Transverse colon (tissue), 4 donors: Measurements from ENCODE around the gene KRTAP4-7. TPM values are rescaled to one million over a fixed set of nuclear protein-coding genes. Genes with fewer than 3 reads are reported as not detected.
"Not testable (repeated sequence)": the region's sequence is repeated elsewhere in the genome, so short reads cannot be mapped to it uniquely, and the experiment has no call there.

Source experiments
- DNase-seq: peaks from one replicate; pipeline ENCODE4 v3.0.0-alpha.2; 2019
- H3K27ac ChIP-seq, 4 donors: fragments of 200-600 bp; sonication (generic); 2 replicates each; pipeline ENCODE4 v1.5.1; 2016 to 2018; ENCODE audit warnings: inconsistent platforms in 4 of 4
- H3K27me3 ChIP-seq: fragments of 200-600 bp; sonication (generic); 2 replicates; pipeline ENCODE4 v1.5.1; 2017; ENCODE audit warnings: inconsistent platforms
- H3K36me3 ChIP-seq, 4 donors: fragments of 200-600 bp; sonication (generic); 2 replicates each; pipeline ENCODE4 v1.5.1; 2017 to 2019; ENCODE audit warnings: inconsistent platforms in 4 of 4
- H3K4me1 ChIP-seq, 4 donors: fragments of 200-600 bp; sonication (generic); 2 replicates each; pipeline ENCODE4 v1.5.1; 2017 to 2020; ENCODE audit warnings: inconsistent platforms in 4 of 4
- H3K4me3 ChIP-seq, 4 donors: fragments of 200-600 bp; sonication (generic); 1 replicate in 1 of 4; 2 replicates in 3 of 4; pipeline versions ENCODE4 v1.5.1 to v1.6.1; 2017 to 2019; ENCODE audit warnings: inconsistent platforms in 4 of 4
- H3K9me3 ChIP-seq, 2 donors: fragments of 200-600 bp; sonication (generic); 2 replicates each; pipeline ENCODE4 v1.5.1; 2017 to 2019; ENCODE audit warnings: inconsistent platforms in 2 of 2
- EP300 ChIP-seq: sonication (generic); formaldehyde crosslinking; IDR thresholded peaks from one replicate; pipeline ENCODE4 v1.6.1; 2017; ENCODE audit warnings: antibody characterized with exemption, low read depth
- POLR2A ChIP-seq: fragments of 450-650 bp; IDR thresholded peaks from one replicate; pipeline ENCODE4 v1.6.1; 2016; ENCODE audit warnings: antibody characterized with exemption, mild to moderate bottlenecking, moderate library complexity
- POLR2AphosphoS5 ChIP-seq, 3 donors: sonication (generic); formaldehyde crosslinking; IDR thresholded peaks; one replicate each; pipeline ENCODE4 v1.6.1; 2016; ENCODE audit warnings: antibody characterized with exemption in 3 of 3
- WGBS, 2 donors: methylation state at CpG; one replicate each; pipeline ENCODE4 v1.1.5; 2018; ENCODE audit warnings: low coverage in 1 of 2; 5-methylcytosine and 5-hydroxymethylcytosine counted together
- in situ Hi-C, 4 donors: fragments of 200-750 bp; cut with MboI; loops; one replicate each; pipeline versions ENCODE4 v1.15.0 to v1.15.1; 2017; ENCODE audit warnings: low sequenced_read_pairs in 3 of 4, low pct_ligation_motif_present in 1 of 4, low pct_unique_long_range_greater_than_20kb in 1 of 4
- intact Hi-C: fragments of 100-400 bp; cut with DNase I; formaldehyde crosslinking; loops from one replicate; pipeline ENCODE4 v1.15.1; 2023; ENCODE audit warnings: low total_unique reads
- total RNA-seq, 4 donors: library from RNA; depleted of rRNA; stranded (reverse); fragments of >200 nt; gene quantifications; one replicate each; pipeline ENCODE4 v1.1.0, GENCODE V29; 2016
- TF ChIP-seq, protein P1 (sequence below), 5 experiments: fragments of 200-600 bp in 3 of 5; fragments of 450-650 bp in 2 of 5; sonication (generic) in 3 of 5; IDR thresholded peaks; 1 replicate in 2 of 5; 2 replicates in 3 of 5; pipeline ENCODE4 v1.5.1; 2016 to 2017; ENCODE audit warnings: antibody characterized with exemption in 5 of 5, inconsistent platforms in 3 of 5, mild to moderate bottlenecking in 2 of 5, moderate library complexity in 1 of 5

KRTAP4-7 gene
- total RNA-seq, 4 donors from 2014 or later: not detected

- Histone ChIP-seq H3K9me3 (no peaks in the 10 kb centered on the region), H3K4me3 (no peak overlapping the region), H3K4me1 (no peaks in the 10 kb centered on the region), H3K27me3 (no peaks in the 10 kb centered on the region), H3K36me3 (no peaks in the 10 kb centered on the region), H3K27ac (no peak overlapping the region)
- in situ Hi-C loops: no loop called here
- TF ChIP-seq POLR2A: no peak
- no peak for TF ChIP-seq EP300
- no peak for TF ChIP-seq POLR2AphosphoS5 (IDR thresholded peaks at IDR 0.05)
- TF ChIP-seq, protein P1, sequence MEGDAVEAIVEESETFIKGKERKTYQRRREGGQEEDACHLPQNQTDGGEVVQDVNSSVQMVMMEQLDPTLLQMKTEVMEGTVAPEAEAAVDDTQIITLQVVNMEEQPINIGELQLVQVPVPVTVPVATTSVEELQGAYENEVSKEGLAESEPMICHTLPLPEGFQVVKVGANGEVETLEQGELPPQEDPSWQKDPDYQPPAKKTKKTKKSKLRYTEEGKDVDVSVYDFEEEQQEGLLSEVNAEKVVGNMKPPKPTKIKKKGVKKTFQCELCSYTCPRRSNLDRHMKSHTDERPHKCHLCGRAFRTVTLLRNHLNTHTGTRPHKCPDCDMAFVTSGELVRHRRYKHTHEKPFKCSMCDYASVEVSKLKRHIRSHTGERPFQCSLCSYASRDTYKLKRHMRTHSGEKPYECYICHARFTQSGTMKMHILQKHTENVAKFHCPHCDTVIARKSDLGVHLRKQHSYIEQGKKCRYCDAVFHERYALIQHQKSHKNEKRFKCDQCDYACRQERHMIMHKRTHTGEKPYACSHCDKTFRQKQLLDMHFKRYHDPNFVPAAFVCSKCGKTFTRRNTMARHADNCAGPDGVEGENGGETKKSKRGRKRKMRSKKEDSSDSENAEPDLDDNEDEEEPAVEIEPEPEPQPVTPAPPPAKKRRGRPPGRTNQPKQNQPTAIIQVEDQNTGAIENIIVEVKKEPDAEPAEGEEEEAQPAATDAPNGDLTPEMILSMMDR (IDR thresholded peaks at IDR 0.05): no peak
- no peak for DNase-seq
- WGBS, 2 donors: 81 to 82% methylated on average over 5 to 6 of the region's 6 CpGs
- intact Hi-C loops: no loop called here
These were observed 14.5 kb downstream of the KRTAP4-7 start for GRCh38 chr17:41098481-41098880.

DNA sequence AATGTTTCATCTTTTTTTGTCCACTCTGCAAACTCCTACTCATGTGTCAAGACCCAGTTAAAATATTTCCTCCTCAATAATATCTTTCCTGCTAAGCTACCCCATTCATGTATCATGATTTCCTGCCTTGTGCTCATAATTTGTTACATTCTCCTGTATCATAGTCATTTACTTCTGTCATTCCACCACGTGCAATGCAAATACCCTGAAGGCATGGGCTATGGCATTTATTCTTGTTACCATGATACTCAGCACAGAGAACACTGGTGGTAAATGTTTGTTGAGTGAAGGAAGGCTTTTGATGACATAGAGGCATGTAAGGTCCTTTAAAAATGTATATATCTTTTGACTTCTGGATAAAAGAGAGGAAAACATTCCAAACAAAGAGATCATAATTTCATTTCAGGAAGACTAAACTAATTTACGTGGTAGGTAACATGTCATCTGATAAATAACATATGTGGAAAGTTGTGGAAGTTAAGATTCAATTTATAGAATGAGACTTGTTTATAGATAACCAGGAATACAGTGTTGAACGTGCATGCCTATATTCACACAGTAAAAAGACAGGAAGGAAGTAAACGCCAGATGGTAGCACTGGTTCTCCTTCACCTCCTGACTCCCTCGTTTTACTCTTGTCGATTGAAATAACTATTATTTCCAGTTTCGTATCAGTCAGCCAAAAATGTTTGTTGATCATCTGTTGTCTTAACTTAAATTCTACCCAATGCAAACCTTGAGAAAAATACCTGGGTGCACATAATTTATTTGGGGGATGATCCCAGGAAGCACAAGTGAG lies 15.9 kb downstream of the KRTAP4-7 start:
- intact Hi-C loops, H3K4me1 ChIP-seq, in situ Hi-C loops, H3K27ac ChIP-seq, H3K36me3 ChIP-seq, DNase-seq, H3K9me3 ChIP-seq, H3K27me3 ChIP-seq, H3K4me3 ChIP-seq: not testable (repeated sequence)
- WGBS, 2 donors: 52 to 71% methylated on average over 7 of the region's 7 CpGs

DNA sequence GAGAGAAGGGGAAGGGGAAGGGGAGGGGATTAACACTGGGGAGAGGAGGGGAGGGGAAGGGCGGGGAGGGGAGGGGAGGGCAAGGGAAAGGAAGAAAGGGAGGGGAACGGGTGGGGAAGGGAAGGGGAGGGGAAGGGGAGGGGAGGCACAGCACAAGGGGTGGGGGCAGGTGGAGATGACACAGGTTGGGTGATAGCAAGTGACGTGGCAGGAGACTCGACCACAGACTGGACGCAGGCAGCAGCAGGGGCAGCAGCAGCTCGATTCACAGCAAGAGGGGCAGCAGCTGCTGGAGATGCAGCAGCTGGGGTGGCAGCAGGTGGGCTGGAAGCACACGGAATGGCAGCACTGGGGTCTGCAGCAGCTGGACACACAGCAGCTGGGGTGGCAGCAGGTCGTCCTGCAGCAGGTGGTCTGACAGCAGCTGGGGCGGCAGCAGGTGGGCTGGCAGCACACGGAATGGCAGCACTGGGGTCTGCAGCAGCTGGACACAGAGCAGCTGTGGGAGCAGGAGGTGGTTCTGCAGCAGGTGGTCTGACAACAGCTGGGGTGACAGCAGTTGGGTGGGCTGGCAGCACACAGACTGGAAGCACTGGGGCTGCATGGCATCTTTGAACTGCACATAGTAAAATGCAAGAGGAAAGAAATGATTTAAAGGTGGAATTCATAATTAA lies 17.8 kb downstream of the KRTAP4-7 start, which contains the start of gene KRTAP4-16:
KRTAP4-16 (minus strand) TSS at position 624 of the 674 bp plus-strand sequence; CDS start at position 624, 0 bp downstream.
- H3K9me3 ChIP-seq: no peaks in the 10 kb centered on the region
- intact Hi-C loops: no loop called here
- H3K27ac ChIP-seq: no peak within 1 kb of the TSS
- H3K27me3 ChIP-seq: no peaks in the 10 kb centered on the region
- no peak for DNase-seq
- H3K4me3 ChIP-seq: no peak within 1 kb of the TSS
- WGBS, 2 donors: 52 to 63% methylated on average over 4 to 10 of the region's 10 CpGs
- H3K36me3 ChIP-seq: no peaks in the 10 kb centered on the region
- TF ChIP-seq POLR2AphosphoS5 (IDR thresholded peaks at IDR 0.05): no peak
- TF ChIP-seq, protein P1 (IDR thresholded peaks at IDR 0.05): no peak
- TF ChIP-seq POLR2A: no peak
- no peak for TF ChIP-seq EP300
- H3K4me1 ChIP-seq: no peaks in the 10 kb centered on the region
- in situ Hi-C loops: no loop called here

DNA sequence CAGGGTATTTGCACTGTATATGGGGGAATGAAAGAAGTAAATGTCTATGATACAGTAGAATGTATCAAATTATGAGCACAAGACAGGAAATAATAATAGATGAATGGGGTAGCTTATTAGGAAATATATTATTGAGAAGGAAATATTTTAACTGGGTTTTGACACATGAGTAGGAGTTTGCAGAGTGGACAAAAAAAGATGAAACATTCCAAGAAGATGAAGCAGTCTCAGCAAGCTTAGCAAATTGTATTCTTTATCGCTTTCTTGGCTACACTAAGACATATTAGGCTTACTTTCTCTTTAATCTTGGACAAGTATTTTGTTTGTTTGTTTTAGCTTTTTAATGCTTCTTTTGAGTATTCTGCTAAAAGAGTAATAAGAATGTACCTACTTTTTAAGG lies 19.9 kb downstream of the KRTAP4-7 start:
- WGBS, 2 donors: 92 to 100% methylated on average over 1 of the region's 1 CpG
- no peaks in the 10 kb centered on the region for H3K36me3 ChIP-seq
- no peaks in the 10 kb centered on the region for H3K9me3 ChIP-seq
- H3K4me1 ChIP-seq: no peaks in the 10 kb centered on the region
- intact Hi-C loops (no loop called here), in situ Hi-C loops (no loop called here)
- TF ChIP-seq EP300: no peak
- no peak for TF ChIP-seq POLR2A
- TF ChIP-seq POLR2AphosphoS5 (IDR thresholded peaks at IDR 0.05): no peak
- TF ChIP-seq, protein P1 (IDR thresholded peaks at IDR 0.05): no peak
- no peak for DNase-seq
- no peaks in the 10 kb centered on the region for H3K27me3 ChIP-seq
- no peak overlapping the region for H3K4me3 ChIP-seq
- H3K27ac ChIP-seq: no peak overlapping the region

- DNase-seq, intact Hi-C loops, H3K9me3 ChIP-seq, in situ Hi-C loops, H3K4me1 ChIP-seq, H3K4me3 ChIP-seq, H3K36me3 ChIP-seq, H3K27me3 ChIP-seq, H3K27ac ChIP-seq: not testable (repeated sequence)
- WGBS, 2 donors: 72% methylated on average over 2 of the region's 2 CpGs; no CpG with 5 or more reads in 1 of the 2 donors
These were observed 20.6 kb downstream of the KRTAP4-7 start for GRCh38 chr17:41104386-41105038.

GRCh38 chr17:41105347-41105746 lies 21.4 kb downstream of the KRTAP4-7 start, which contains the start of gene KRTAP4-9:
TSS of gene KRTAP4-9 (plus strand) at chr17:41105389. CDS start at chr17:41105389, 0 bp downstream.
- WGBS, 2 donors: 68% methylated on average over 7 of the region's 10 CpGs; no CpG with 5 or more reads in 1 of the 2 donors
- H3K27me3 ChIP-seq, H3K4me3 ChIP-seq, H3K36me3 ChIP-seq, H3K9me3 ChIP-seq, DNase-seq, in situ Hi-C loops, H3K27ac ChIP-seq, H3K4me1 ChIP-seq, intact Hi-C loops: not testable (repeated sequence)
